Measurements from ENCODE around the gene AFMID. TPM values are rescaled to one million over a fixed set of nuclear protein-coding genes. Genes with fewer than 3 reads are reported as not detected.
"Not testable (repeated sequence)": the region's sequence is repeated elsewhere in the genome, so short reads cannot be mapped to it uniquely, and the experiment has no call there.

Gene AFMID
- total RNA-seq, 2 donors from 2014 or later, result 1.5 to 2.9 TPM

DNA sequence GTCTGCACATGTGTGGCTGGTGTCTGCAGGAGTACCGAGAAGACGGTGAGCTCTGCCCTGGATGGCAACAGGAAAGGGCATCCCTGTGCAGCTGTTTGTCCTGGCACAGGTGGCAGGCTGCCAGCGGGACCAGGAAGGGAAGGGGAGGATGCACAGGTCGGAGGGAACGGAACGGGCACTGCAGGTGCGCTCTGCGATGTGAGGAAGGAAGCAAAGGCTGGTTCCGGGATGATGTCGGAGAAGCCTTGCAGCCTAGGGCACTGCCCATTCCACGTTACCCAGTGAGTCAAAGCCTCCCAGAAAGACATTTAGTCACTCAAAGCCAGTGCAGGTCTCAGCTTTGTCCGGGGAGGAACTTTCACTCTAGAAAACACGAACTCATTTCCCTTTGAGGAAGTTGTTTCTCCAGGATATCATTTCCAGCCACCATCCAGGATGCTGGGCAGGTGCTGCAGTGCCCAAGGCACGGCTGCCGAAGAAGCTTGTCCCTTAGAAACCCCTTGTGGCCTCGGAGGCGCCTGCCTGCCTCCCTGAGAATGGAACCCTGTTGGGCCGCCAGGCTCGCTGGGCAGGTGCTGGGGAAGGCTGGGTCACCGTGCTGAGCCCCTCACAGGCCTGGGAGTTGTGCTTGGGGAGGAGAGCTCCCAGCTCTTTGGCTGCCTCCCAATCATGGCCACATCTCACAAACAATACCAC is 39.7 kb downstream of the AFMID start:
- Mint-ChIP-seq H3K4me1 (no peaks in the 10 kb centered on the region), H3K27me3 (peaks cover 20% of the 10 kb centered on the region), H3K36me3 (ENCODE audit: low read depth) (no peaks in the 10 kb centered on the region), H3K27ac (no peak overlapping the region), H3K4me3 (no peak overlapping the region)
- H3K9me3 ChIP-seq (ENCODE audit: control insufficient read depth, low read length, poor library complexity, severe bottlenecking), result no peaks in the 10 kb centered on the region
- no peak for ATAC-seq
- no peak for DNase-seq

DNA sequence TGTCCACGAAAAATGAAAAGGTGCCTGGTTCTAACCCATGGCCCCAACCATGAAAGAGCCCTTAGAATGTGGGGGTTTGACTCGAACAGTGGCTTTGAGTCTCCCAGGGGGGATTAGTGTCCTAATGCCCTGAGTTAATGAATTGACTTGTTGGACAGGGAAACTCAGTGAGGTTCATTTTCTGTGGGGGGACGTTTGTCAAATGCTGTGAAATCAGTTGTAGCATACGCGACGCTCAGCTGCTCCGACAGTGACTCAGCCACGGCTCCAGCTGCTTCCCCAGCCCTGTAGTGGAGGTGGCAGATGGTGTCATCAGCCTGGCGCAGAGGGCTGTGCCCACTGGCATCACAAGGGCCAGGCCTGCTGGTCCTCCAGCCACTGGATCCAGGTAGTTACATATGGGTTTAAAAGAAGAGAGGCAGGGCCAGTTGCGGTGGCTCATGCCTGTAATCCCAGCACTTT is 40.3 kb downstream of the AFMID start:
- ATAC-seq, result no peak
- Mint-ChIP-seq H3K27ac (no peak overlapping the region), H3K27me3 (peaks cover 26% of the 10 kb centered on the region), H3K36me3 (ENCODE audit: low read depth) (no peaks in the 10 kb centered on the region), H3K4me1 (peaks cover 4% of the 10 kb centered on the region), H3K4me3 (peak overlapping the region; percentile 33)
- DNase-seq, result no peak
- no peaks in the 10 kb centered on the region for H3K9me3 ChIP-seq (ENCODE audit: control insufficient read depth, low read length, poor library complexity, severe bottlenecking)

DNA sequence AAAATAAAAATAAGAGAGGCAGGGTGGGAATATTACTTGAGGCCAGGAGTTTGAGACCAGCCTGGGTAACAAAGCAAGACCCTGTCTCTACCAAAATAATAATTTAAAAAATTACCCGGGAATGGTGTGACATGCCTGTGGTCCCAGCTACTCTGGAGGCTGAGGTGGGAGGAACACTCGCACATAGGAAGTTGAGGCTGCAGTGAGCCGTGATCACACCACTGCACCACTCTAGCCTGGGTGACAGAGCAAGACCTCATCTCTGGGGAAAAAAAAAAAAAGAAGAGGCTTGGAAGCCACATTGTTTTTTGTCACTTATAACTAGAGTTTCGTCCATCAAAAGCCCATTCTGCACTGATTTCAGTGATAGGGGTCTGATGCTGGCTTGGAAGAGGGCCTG is 41.0 kb downstream of the AFMID start:
- ATAC-seq, result no peak
- H3K9me3 ChIP-seq (ENCODE audit: control insufficient read depth, low read length, poor library complexity, severe bottlenecking), result no peaks in the 10 kb centered on the region
- peaks cover 3% of the 10 kb centered on the region for H3K36me3 Mint-ChIP-seq (ENCODE audit: low read depth)
- peaks cover 33% of the 10 kb centered on the region for H3K27me3 Mint-ChIP-seq
- no peak overlapping the region for H3K4me3 Mint-ChIP-seq
- H3K4me1 Mint-ChIP-seq, result peaks cover 8% of the 10 kb centered on the region
- DNase-seq, result no peak
- H3K27ac Mint-ChIP-seq, result no peak overlapping the region

- H3K36me3 Mint-ChIP-seq (ENCODE audit: low read depth), result peaks cover 3% of the 10 kb centered on the region
- H3K9me3 ChIP-seq (ENCODE audit: control insufficient read depth, low read length, poor library complexity, severe bottlenecking), result no peaks in the 10 kb centered on the region
- ATAC-seq (peak; percentile 57), DNase-seq (no peak)
- H3K27ac Mint-ChIP-seq, result peak overlapping the region; percentile 53
- H3K4me1 Mint-ChIP-seq, result peaks cover 10% of the 10 kb centered on the region
- no peak overlapping the region for H3K4me3 Mint-ChIP-seq
- peaks cover 35% of the 10 kb centered on the region for H3K27me3 Mint-ChIP-seq
Measured at GRCh38 chr17:78230252-78230962, 43.2 kb downstream of the AFMID start.

DNA sequence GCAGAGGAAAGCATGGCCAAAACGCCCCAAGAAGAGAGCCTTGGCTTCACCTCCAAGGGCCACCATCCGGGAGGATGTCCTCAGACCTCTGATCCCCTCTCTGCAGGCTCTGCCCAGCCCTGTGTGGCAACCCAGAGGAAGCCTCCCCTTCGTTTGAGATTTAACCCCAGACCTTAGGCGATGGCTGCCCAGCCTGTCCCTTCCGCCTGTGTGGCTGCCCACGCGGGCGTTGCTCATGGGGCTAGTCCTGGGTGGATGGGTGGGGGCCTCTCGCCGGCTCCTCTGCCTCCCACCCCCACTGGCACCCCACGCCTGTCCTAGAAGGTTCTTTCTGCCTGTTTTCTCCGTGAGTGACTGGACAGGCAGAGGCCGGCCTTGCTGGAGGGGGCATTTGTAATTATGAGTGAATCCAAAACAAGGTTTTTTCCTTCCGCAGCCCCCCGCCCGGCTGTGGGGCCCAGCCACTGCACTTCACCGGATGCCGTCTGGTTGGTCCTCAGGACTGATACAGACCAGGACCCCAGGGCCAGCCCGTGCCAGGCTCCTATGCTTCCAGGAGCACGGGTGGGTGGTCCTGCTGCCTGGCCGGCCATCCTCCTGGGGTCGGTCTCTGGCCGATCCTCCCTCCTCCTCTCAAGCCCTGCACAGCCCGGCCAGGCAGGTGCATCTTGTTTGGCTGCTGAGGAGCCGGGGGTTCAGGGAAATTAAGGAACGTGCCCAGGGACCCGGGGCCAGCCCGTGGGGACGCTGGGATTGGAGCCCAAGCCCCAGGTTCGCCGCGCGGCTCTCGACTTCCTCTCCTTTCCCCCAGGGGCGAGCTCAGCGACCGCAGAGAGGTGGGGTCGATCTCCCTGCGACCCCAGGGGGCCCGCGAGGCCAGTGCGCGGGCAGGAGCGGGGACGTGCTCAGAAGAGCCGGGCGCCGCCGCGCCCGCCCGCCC is 44.1 kb downstream of the AFMID start, which contains the start of gene TMEM235:
Gene TMEM235, plus strand, starts transcription at position 636 of the 940 bp plus-strand sequence. CDS start 393 bp downstream, outside the sequence.
- no peaks in the 10 kb centered on the region for H3K9me3 ChIP-seq (ENCODE audit: control insufficient read depth, low read length, poor library complexity, severe bottlenecking)
- no peak for ATAC-seq
- H3K4me1 Mint-ChIP-seq, result peaks cover 10% of the 10 kb centered on the region
- H3K4me3 Mint-ChIP-seq, result peak within 1 kb of the TSS; percentile 57
- H3K27me3 Mint-ChIP-seq, result peaks cover 35% of the 10 kb centered on the region
- H3K36me3 Mint-ChIP-seq (ENCODE audit: low read depth), result peaks cover 3% of the 10 kb centered on the region
- no peak for DNase-seq
- no peak within 1 kb of the TSS for H3K27ac Mint-ChIP-seq

GRCh38 chr17:78231991-78232858 is 45.1 kb downstream of the AFMID start:
- Mint-ChIP-seq H3K36me3 (ENCODE audit: low read depth) (peaks cover 3% of the 10 kb centered on the region), H3K4me1 (peaks cover 10% of the 10 kb centered on the region), H3K4me3 (peak overlapping the region; percentile 57), H3K27ac (no peak overlapping the region), H3K27me3 (peaks cover 32% of the 10 kb centered on the region)
- no peak for DNase-seq
- H3K9me3 ChIP-seq (ENCODE audit: control insufficient read depth, low read length, poor library complexity, severe bottlenecking), result no peaks in the 10 kb centered on the region
- ATAC-seq, result peak; percentile 76

DNA sequence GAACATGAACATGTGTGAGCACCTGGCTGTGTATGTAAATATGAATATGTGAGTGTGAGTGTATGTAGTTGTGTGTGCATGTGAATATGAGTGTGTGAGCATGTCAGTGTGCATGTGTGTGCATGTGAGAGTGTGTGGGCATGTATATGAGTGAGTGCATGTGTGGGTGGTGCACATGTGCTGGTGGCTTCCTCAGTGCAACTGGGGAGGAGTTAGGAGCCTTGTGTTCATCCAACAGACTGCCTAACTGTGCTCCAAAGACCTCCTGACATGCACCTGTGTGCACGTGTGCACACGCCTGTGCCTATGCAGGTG is 45.7 kb downstream of the AFMID start:
- H3K9me3 ChIP-seq (ENCODE audit: control insufficient read depth, low read length, poor library complexity, severe bottlenecking), result no peaks in the 10 kb centered on the region
- Mint-ChIP-seq H3K4me1 (peaks cover 10% of the 10 kb centered on the region), H3K4me3 (no peak overlapping the region), H3K27me3 (peaks cover 26% of the 10 kb centered on the region), H3K27ac (no peak overlapping the region), H3K36me3 (ENCODE audit: low read depth) (peaks cover 3% of the 10 kb centered on the region)
- DNase-seq (no peak), ATAC-seq (no peak)

DNA sequence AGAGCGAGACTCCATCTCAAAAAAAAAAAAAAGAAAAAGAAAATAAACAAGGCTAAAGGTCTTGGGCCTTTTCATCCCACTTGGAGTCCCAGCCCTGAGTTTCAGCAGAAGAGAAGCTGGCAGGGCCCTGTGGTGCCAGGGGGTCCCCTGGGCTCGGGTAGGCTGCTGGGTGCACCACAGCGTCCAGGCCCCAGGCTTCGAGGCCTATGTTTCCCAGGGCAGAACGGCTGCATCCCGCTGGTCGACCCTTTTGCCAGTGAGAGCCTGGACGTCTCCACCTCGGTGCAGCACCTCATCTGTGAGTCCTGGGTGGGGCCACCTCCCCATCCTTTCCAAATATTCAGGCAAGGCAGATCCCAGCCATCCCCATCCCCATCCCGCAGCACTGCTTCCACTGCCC is 46.5 kb downstream of the AFMID start:
- Mint-ChIP-seq H3K4me1 (peaks cover 10% of the 10 kb centered on the region), H3K4me3 (no peak overlapping the region), H3K27me3 (peaks cover 26% of the 10 kb centered on the region), H3K27ac (no peak overlapping the region), H3K36me3 (ENCODE audit: low read depth) (peaks cover 3% of the 10 kb centered on the region)
- ATAC-seq, result no peak
- no peaks in the 10 kb centered on the region for H3K9me3 ChIP-seq (ENCODE audit: control insufficient read depth, low read length, poor library complexity, severe bottlenecking)
- no peak for DNase-seq

DNA sequence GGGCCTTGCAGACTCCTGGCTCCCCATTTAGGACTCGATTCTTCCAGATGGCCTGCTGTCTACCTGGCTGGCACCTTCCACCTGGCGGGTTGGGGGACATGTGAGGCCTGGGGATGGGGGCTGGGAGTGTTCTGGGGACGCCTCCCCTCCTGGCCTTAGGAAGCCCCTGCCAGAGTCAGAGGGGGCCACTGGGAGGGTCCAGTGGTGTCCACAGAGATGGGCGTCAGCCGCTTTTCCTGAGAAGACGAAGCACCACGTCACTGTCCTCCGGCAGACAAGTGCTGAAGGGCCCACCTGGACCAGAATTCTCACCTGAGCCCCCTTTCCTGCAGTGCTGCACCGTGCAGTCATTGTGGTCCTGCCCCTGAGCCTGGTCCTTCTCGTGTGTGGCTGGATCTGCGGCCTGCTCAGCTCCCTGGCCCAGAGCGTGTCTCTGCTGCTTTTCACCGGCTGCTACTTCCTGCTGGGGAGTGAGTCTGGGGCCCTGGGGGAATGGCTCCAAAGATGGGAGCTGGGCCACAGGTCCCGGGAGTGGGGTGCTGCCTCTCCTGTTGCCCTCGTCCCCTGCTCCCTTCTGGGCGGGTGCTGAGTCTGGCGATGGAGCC is 47.2 kb downstream of the AFMID start:
- H3K27me3 Mint-ChIP-seq, result peaks cover 26% of the 10 kb centered on the region
- H3K9me3 ChIP-seq (ENCODE audit: control insufficient read depth, low read length, poor library complexity, severe bottlenecking), result no peaks in the 10 kb centered on the region
- no peak overlapping the region for H3K4me3 Mint-ChIP-seq
- DNase-seq, result no peak
- H3K4me1 Mint-ChIP-seq, result peaks cover 10% of the 10 kb centered on the region
- peaks cover 3% of the 10 kb centered on the region for H3K36me3 Mint-ChIP-seq (ENCODE audit: low read depth)
- ATAC-seq, result no peak
- H3K27ac Mint-ChIP-seq, result no peak overlapping the region

DNA sequence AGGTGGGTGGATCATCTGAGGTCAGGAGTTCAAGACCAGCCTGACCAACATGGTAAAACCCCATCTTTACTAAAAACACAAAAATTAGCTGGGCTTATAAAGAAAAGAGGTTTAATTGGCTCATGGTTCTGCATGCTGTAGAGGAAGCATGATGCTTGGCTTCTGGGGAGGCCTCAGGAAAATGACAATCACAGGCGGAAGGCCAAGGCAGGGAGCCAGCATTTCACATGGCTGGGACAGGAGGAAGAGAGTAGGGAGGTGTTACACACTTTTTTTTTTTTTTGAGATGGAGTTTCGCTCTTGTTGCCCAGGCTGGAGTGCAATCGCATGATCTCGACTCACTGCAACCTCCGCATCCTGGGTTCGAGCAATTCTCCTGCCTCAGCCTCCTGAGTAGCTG is 47.9 kb downstream of the AFMID start:
- not testable (repeated sequence) for H3K9me3 ChIP-seq (ENCODE audit: control insufficient read depth, low read length, poor library complexity, severe bottlenecking); H3K36me3 Mint-ChIP-seq (ENCODE audit: low read depth); H3K27ac Mint-ChIP-seq; H3K4me3 Mint-ChIP-seq; DNase-seq; ATAC-seq
- Mint-ChIP-seq H3K4me1 (peaks cover 13% of the 10 kb centered on the region), H3K27me3 (peaks cover 26% of the 10 kb centered on the region)

GRCh38 chr17:78235885-78236284 is 48.7 kb downstream of the AFMID start:
- Mint-ChIP-seq H3K27ac (no peak overlapping the region), H3K27me3 (peaks cover 20% of the 10 kb centered on the region)
- ATAC-seq, result no peak

More at GRCh38 chr17:78235885-78236284, 48.7 kb downstream of the AFMID start:
- Mint-ChIP-seq H3K4me3 (no peak overlapping the region), H3K4me1 (peaks cover 13% of the 10 kb centered on the region), H3K36me3 (ENCODE audit: low read depth) (peaks cover 3% of the 10 kb centered on the region)
- DNase-seq, result no peak
- H3K9me3 ChIP-seq (ENCODE audit: control insufficient read depth, low read length, poor library complexity, severe bottlenecking), result no peaks in the 10 kb centered on the region

Measured in T-helper 17 cell (primary cell).